Loucy (cell line): ENCODE data around the gene SBF2.
A peak's percentile ranks its signal among the peaks of the same experiment; 100 is the strongest.

Experiments
- H2AFZ ChIP-seq: fragments of 200-600 bp; sonication (generic); 2 replicates; pipeline ENCODE4 v1.6.0; 2016; ENCODE audit warnings: antibody characterized with exemption, mild to moderate bottlenecking, low read length, moderate library complexity
- H3F3A ChIP-seq: fragments of 200-600 bp; 2 replicates; pipeline ENCODE4 v1.6.0; 2016; ENCODE audit warnings: antibody characterized with exemption, low read depth, mild to moderate bottlenecking
- H3K27me3 ChIP-seq: fragments of 200-600 bp; sonication (generic); 2 replicates; pipeline ENCODE4 v1.6.1; 2014; ENCODE audit warnings: low read length, mild to moderate bottlenecking; ENCODE audit not compliant: insufficient read depth, poor library complexity, severe bottlenecking
- H3K36me3 ChIP-seq: fragments of 200-600 bp; sonication (generic); 2 replicates; pipeline ENCODE4 v1.6.1; 2016; ENCODE audit warnings: low read length; ENCODE audit not compliant: insufficient read depth
- H3K4me1 ChIP-seq: fragments of 200-600 bp; sonication (generic); 2 replicates; pipeline ENCODE4 v1.5.1; 2014; ENCODE audit warnings: low read length, mild to moderate bottlenecking; ENCODE audit not compliant: insufficient read depth, poor library complexity, severe bottlenecking
- H3K4me2 ChIP-seq: fragments of 200-600 bp; sonication (generic); 2 replicates; pipeline ENCODE4 v1.6.0; 2014; ENCODE audit warnings: antibody characterized with exemption, low read length, low read depth, mild to moderate bottlenecking; ENCODE audit not compliant: poor library complexity, severe bottlenecking
- H3K4me3 ChIP-seq: fragments of 200-600 bp; sonication (generic); 2 replicates; pipeline ENCODE4 v1.5.1; 2014; ENCODE audit warnings: low read length, mild to moderate bottlenecking, mixed read lengths; ENCODE audit not compliant: poor library complexity, severe bottlenecking
- H3K79me2 ChIP-seq: fragments of 200-600 bp; sonication (generic); 2 replicates; pipeline ENCODE4 v1.6.1; 2014; ENCODE audit warnings: low read length; ENCODE audit not compliant: insufficient read depth
- H3K9ac ChIP-seq: fragments of 200-600 bp; sonication (generic); 2 replicates; pipeline ENCODE4 v1.6.0; 2014; ENCODE audit warnings: mild to moderate bottlenecking, low read depth, low read length, moderate library complexity; ENCODE audit not compliant: poor library complexity, severe bottlenecking
- H3K9me2 ChIP-seq: fragments of 200-600 bp; sonication (generic); replicated peaks from 2 replicates; pipeline ENCODE4 v1.6.1; 2016; ENCODE audit warnings: low read depth, low read length, mixed read lengths
- H3K9me3 ChIP-seq: fragments of 200-600 bp; sonication (generic); 2 replicates; pipeline ENCODE4 v1.6.1; 2014; ENCODE audit warnings: mild to moderate bottlenecking, antibody characterized with exemption, low read length, low read depth; ENCODE audit not compliant: insufficient read depth
- H4K20me1 ChIP-seq: fragments of 200-600 bp; sonication (generic); 2 replicates; pipeline ENCODE4 v1.6.0; 2014; ENCODE audit warnings: antibody characterized with exemption, low read length, mild to moderate bottlenecking; ENCODE audit not compliant: insufficient read depth, poor library complexity, severe bottlenecking
- EZH2phosphoT487 ChIP-seq: fragments of 200-600 bp; IDR thresholded peaks from 2 replicates; pipeline ENCODE4 v1.6.1; 2018; ENCODE audit warnings: antibody characterized with exemption, mild to moderate bottlenecking, moderate library complexity, borderline replicate concordance
- TF ChIP-seq, protein P1 (sequence below): fragments of 200-600 bp; sonication (generic); conservative IDR thresholded peaks from 2 replicates; pipeline ENCODE4 v1.5.1; 2014; ENCODE audit warnings: mild to moderate bottlenecking, antibody characterized with exemption, low read length

The SBF2 gene

DNA sequence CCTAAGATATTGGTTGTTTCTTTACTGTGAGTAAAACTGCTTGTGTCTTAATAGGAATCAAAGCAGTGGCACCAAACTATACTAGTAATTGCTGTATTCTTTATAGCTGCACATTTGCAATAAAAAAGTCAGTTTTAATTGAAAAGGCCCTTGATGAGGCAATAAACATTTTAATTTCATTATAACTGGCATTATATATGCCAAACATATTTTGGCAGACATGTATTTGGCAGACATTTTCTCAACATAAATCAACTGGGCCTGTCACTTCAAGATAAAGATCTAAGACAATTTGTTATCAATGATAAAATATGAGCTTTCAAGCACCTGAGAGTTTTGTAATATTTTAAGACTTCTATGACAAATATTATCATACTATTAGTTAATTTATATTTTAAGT is 245.7 kb downstream of the SBF2 start:
- H3K27me3 ChIP-seq, result no peaks in the 10 kb centered on the region
- H2AFZ ChIP-seq, result no peak overlapping the region
- H4K20me1 ChIP-seq, result no peaks in the 10 kb centered on the region
- H3K36me3 ChIP-seq, result no peaks in the 10 kb centered on the region
- H3K79me2 ChIP-seq, result 0 out of 2 replicates have a peak, but pooled peaks cover 1% of the 10 kb centered on the region
- no peak for TF ChIP-seq EZH2phosphoT487
- TF ChIP-seq, protein P1, sequence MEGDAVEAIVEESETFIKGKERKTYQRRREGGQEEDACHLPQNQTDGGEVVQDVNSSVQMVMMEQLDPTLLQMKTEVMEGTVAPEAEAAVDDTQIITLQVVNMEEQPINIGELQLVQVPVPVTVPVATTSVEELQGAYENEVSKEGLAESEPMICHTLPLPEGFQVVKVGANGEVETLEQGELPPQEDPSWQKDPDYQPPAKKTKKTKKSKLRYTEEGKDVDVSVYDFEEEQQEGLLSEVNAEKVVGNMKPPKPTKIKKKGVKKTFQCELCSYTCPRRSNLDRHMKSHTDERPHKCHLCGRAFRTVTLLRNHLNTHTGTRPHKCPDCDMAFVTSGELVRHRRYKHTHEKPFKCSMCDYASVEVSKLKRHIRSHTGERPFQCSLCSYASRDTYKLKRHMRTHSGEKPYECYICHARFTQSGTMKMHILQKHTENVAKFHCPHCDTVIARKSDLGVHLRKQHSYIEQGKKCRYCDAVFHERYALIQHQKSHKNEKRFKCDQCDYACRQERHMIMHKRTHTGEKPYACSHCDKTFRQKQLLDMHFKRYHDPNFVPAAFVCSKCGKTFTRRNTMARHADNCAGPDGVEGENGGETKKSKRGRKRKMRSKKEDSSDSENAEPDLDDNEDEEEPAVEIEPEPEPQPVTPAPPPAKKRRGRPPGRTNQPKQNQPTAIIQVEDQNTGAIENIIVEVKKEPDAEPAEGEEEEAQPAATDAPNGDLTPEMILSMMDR, result no peak
- H3K9ac ChIP-seq, result no peak overlapping the region
- no peak overlapping the region for H3K4me2 ChIP-seq
- H3K4me3 ChIP-seq, result no peak overlapping the region
- H3K9me3 ChIP-seq, result peaks cover 10% of the 10 kb centered on the region; the same call in 1 of the 2 replicates
- no peaks in the 10 kb centered on the region for H3F3A ChIP-seq
- peaks cover 6% of the 10 kb centered on the region for H3K4me1 ChIP-seq
- no peaks in the 10 kb centered on the region for H3K9me2 ChIP-seq

DNA sequence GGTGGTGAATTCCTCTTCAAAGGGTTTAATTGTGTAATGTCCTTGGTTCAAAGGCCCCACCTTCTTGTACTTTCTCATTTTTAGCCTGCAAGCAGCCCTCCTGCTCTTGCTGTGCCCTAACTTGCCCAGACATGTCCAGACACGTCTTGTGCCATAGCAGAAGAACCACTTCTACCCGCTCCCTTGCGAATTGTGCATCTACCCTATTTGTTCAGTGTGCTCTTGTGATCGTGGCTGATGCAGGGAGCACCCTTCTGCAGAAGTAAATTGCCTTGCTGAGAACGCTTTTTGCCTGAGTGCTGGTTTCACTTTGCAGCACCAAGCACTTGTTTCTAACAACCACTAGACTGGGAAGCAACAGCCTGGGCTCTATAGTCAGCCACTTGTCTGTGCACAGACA is 249.4 kb downstream of the SBF2 start:
- Histone ChIP-seq H3K36me3 (0 out of 2 replicates have a peak, but pooled peaks cover 3% of the 10 kb centered on the region), H2AFZ (no peak overlapping the region), H3K9me2 (no peaks in the 10 kb centered on the region), H3K27me3 (no peaks in the 10 kb centered on the region), H3F3A (no peaks in the 10 kb centered on the region), H3K4me3 (no peak overlapping the region), H3K4me2 (peak overlapping the region; percentile 18), H3K4me1 (peaks cover 7% of the 10 kb centered on the region), H3K79me2 (0 out of 2 replicates have a peak, but pooled peaks cover 4% of the 10 kb centered on the region), H4K20me1 (no peaks in the 10 kb centered on the region), H3K9me3 (peaks cover 10% of the 10 kb centered on the region; the same call in 1 of the 2 replicates), H3K9ac (peak overlapping the region; percentile 57)
- no peak for TF ChIP-seq EZH2phosphoT487
- TF ChIP-seq, protein P1, result no peak

DNA sequence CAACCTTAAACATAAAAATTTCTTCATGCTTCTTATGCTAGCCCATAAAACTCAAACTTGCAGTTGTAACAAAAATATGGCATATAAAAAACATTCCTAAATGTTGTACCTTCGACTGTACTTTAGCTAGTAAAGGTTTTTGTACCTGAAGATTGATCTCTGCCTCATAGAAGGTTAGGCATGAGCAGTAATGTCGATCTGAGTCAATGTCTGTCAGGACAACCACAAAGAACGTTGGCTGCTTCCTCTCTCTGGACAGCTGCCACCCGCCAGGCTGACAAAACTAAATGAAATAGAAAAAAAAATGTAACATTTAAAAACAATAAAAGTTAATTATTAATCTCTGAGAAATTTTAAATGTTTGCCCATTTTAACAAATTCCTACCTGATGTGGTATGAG is 251.3 kb downstream of the SBF2 start:
- Histone ChIP-seq H3K79me2 (0 out of 2 replicates have a peak, but pooled peaks cover 4% of the 10 kb centered on the region), H4K20me1 (no peaks in the 10 kb centered on the region), H3K9me2 (no peaks in the 10 kb centered on the region), H3K9ac (peak overlapping the region; percentile 57), H2AFZ (no peak overlapping the region), H3K4me2 (peak overlapping the region; percentile 36), H3K4me3 (peak overlapping the region; percentile 52), H3K4me1 (peaks cover 6% of the 10 kb centered on the region), H3K27me3 (no peaks in the 10 kb centered on the region), H3F3A (no peaks in the 10 kb centered on the region), H3K9me3 (peaks cover 10% of the 10 kb centered on the region; the same call in 1 of the 2 replicates), H3K36me3 (0 out of 2 replicates have a peak, but pooled peaks cover 3% of the 10 kb centered on the region)
- TF ChIP-seq EZH2phosphoT487, result no peak
- TF ChIP-seq, protein P1, result no peak
